Activated CD4-positive, alpha-beta memory T cell treated with anti-CD3 and anti-CD28 coated beads, Interleukin-2, amount 10 ng/mL, durations not matched to agents 7 days and 5 days (primary cell): ENCODE data around the gene TJAP1. TPM values are rescaled to one million over a fixed set of nuclear protein-coding genes. Genes with fewer than 3 reads are reported as not detected.
A peak's percentile ranks its signal among the peaks of the same experiment; 100 is the strongest.

ENCODE experiments used
- CTCF ChIA-PET: fragments of 350-600 bp; sonication (Branson Sonifier 250); formaldehyde crosslinking; loops from one replicate; lab custom pipeline; 2021; ENCODE audit warnings: antibody characterized with exemption, inconsistent platforms; lab: Charles Lee
- POLR2A ChIA-PET: fragments of 350-600 bp; sonication (Branson Sonifier 250); formaldehyde crosslinking; loops from one replicate; lab custom pipeline; 2021; ENCODE audit warnings: antibody characterized with exemption; lab: Charles Lee
- DNase-seq: peaks from one replicate; pipeline ENCODE4 v3.0.0-alpha.2; 2020
- H3K27ac Mint-ChIP-seq: one replicate; pipeline ENCODE4 v1.8.0; 2021; ENCODE audit warnings: mild to moderate bottlenecking, mixed read lengths
- H3K27me3 Mint-ChIP-seq: one replicate; pipeline ENCODE4 v1.8.0; 2021; ENCODE audit warnings: mixed read lengths
- H3K36me3 Mint-ChIP-seq: one replicate; pipeline ENCODE4 v1.8.0; 2021; ENCODE audit warnings: low read depth, mixed read lengths
- H3K4me1 Mint-ChIP-seq: one replicate; pipeline ENCODE4 v1.8.0; 2021; ENCODE audit warnings: mixed read lengths
- H3K4me3 Mint-ChIP-seq: one replicate; pipeline ENCODE4 v1.8.0; 2021; ENCODE audit warnings: mild to moderate bottlenecking, mixed read lengths
- H3K9me3 Mint-ChIP-seq: one replicate; pipeline ENCODE4 v1.8.0; 2021; ENCODE audit warnings: mixed read lengths
- total RNA-seq, 2 experiments: library from RNA; stranded (reverse); gene quantifications; one replicate each; pipeline ENCODE4 v1.2.3, GENCODE V29; 2021

The TJAP1 gene
- total RNA-seq, 2 experiments from 2014 or later = 34.7 to 36.6 TPM

DNA sequence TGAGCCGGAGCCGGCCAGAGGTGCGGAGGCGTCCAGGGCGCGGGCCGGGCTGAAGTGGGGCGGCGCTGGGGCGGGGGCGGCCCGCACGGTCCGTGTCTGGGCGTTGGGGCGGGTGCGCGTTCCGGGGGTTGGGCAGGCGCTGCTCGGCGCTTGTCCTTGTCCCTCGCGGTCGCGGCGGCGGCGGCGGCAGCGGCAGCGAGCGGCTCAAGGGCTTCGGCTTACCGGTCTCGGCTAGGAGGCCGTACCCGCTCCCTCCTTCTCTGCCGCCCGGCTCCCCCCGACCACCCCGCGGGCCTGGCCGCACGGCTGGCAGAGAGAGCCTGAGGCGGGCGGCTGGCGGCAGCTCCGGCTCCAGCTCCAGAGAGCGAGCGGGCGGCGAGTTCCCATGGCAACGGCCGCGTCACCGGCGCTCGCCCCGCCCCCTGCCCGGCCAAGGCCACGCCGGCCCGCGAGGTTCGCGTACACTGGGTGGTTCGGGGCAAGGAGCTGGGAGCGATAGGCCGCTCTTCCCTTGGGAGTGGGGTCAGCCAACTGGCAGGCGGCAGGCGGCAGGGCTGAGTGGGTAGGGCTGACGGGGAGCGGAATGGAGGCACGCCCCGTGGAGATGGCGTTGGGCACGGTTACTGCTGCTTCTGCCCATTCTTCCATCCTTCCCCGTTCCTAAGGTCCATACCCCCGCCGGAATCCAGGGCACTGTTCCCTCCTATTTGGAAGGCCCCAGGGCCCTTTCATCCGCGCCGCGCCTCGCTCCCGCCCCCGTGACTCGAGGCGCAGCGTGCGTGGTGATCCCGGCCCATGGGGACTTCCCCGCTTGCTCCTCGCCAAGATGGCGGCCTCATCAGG lies 32.8 kb downstream of the TJAP1 start, which contains the start of gene LRRC73:
Gene LRRC73 (minus strand): TSS at position 363 of the 843 bp plus-strand sequence. CDS start 561 bp downstream, outside the sequence.
- DNase-seq = peak; percentile 80
- peaks cover 17% of the 10 kb centered on the region for H3K27me3 Mint-ChIP-seq
- peaks cover 41% of the 10 kb centered on the region for H3K36me3 Mint-ChIP-seq
- H3K27ac Mint-ChIP-seq = peak within 1 kb of the TSS; percentile 66
- H3K9me3 Mint-ChIP-seq = no peaks in the 10 kb centered on the region
- H3K4me3 Mint-ChIP-seq = peak within 1 kb of the TSS; percentile 79
- H3K4me1 Mint-ChIP-seq = peaks cover 30% of the 10 kb centered on the region
- POLR2A ChIA-PET = interaction anchor here (0.6 to 1.6 kb wide), 4 partner anchors 9 to 531 kb away, joined by 3 to 7 read pairs (median 4); partner anchors contain the start of gene PEX6
- CTCF ChIA-PET = interaction anchor here (1.0 to 1.4 kb wide), 4 partner anchors 14 to 141 kb away, joined by 3 read pairs; partner anchors contain the start of genes DLK2 and ZNF318

DNA sequence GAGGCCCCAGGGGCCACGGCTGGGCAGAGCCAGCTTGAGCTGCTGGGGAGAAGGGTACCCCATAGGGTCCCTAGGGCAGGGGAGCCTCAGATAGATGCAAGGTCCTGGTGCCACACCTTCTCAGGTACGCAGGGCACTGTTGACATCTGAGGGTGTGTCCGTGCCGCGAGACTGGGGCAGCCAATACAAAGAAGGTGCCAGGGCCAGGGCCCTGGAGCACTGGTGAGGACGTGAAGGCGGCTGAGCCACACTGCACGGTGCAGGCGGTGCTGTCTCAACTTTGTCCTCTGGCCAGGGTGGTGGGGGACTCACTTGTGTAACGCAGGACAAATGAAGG lies 33.4 kb downstream of the TJAP1 start:
- CTCF ChIA-PET = interaction anchor here (1.4 kb wide), 1 partner anchor 53 kb away, joined by 3 read pairs; no protein-coding TSS in a partner anchor
- H3K4me1 Mint-ChIP-seq = peaks cover 36% of the 10 kb centered on the region
- peaks cover 45% of the 10 kb centered on the region for H3K36me3 Mint-ChIP-seq
- POLR2A ChIA-PET = interaction anchor here (1.1 to 1.6 kb wide), 3 partner anchors 8 to 532 kb away, joined by 3 to 7 read pairs (median 5); partner anchors contain the start of gene PEX6
- peak overlapping the region; percentile 62 for H3K4me3 Mint-ChIP-seq
- H3K27me3 Mint-ChIP-seq = peaks cover 17% of the 10 kb centered on the region
- H3K27ac Mint-ChIP-seq = no peak overlapping the region
- DNase-seq = no peak
- H3K9me3 Mint-ChIP-seq = no peaks in the 10 kb centered on the region

GRCh38 chr6:43511824-43512415 lies 34.5 kb downstream of the TJAP1 start:
- CTCF ChIA-PET = no interaction called here
- POLR2A ChIA-PET = no interaction called here
- peaks cover 17% of the 10 kb centered on the region for H3K27me3 Mint-ChIP-seq

DNA sequence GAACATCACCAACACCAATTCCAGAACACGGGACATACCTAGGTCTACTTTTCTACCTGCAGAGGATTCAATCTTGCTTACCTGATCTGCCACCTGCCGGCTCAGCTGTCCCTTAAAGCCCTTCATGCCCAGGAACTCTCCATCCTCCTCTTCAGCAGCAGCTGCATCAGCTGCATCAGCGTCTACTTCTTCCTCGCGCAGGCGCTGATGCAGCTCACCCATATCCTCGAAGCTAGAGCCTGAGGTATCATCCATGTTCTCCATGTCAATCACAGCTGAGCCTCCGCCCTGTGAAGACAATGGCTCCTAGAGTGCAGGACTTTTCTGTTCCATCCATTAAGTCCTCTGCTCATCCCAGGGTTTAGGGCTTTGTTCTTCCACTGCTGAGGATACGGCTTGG lies 38.4 kb downstream of the TJAP1 start:
- CTCF ChIA-PET = interaction anchor here (0.6 to 7.2 kb wide), 2 partner anchors 9 to 41 kb away, joined by 3 to 43 read pairs; no protein-coding TSS in a partner anchor
- H3K27ac Mint-ChIP-seq = no peak overlapping the region
- POLR2A ChIA-PET = interaction anchor here (1.5 to 2.9 kb wide), 5 partner anchors 9 to 503 kb away, joined by 4 to 31 read pairs (median 8); partner anchors contain the start of gene GTPBP2
- peaks cover 29% of the 10 kb centered on the region for H3K4me1 Mint-ChIP-seq
- no peaks in the 10 kb centered on the region for H3K9me3 Mint-ChIP-seq
- no peaks in the 10 kb centered on the region for H3K27me3 Mint-ChIP-seq
- H3K4me3 Mint-ChIP-seq = no peak overlapping the region
- peaks cover 43% of the 10 kb centered on the region for H3K36me3 Mint-ChIP-seq
- no peak for DNase-seq

More at GRCh38 chr6:43511824-43512415, 34.5 kb downstream of the TJAP1 start:
- Mint-ChIP-seq H3K9me3 (no peaks in the 10 kb centered on the region), H3K4me3 (no peak overlapping the region), H3K4me1 (peaks cover 34% of the 10 kb centered on the region), H3K36me3 (peaks cover 49% of the 10 kb centered on the region), H3K27ac (no peak overlapping the region)
- no peak for DNase-seq

DNA sequence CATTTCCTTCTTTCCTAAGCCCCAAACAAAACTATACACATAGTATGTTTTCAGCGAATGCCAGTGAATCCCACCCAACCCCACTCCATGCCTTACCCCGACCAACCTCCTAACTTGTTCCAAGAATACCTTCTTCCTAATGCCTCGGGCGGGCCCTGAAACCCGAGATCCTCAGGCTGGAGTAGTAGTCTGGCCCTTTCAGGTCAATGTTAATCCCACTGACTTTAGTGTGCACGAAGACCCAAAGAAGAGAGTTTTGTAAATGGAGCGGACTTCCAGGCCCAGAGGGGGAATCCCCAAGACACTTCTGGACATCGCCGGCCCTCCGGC lies 39.0 kb downstream of the TJAP1 start:
- POLR2A ChIA-PET = interaction anchor here (0.6 to 2.9 kb wide), 15 partner anchors 9 to 503 kb away, joined by 3 to 31 read pairs (median 6); partner anchors contain the start of genes ABCC10, GTPBP2, POLH and RRP36

GRCh38 chr6:43516697-43517504 lies 39.5 kb downstream of the TJAP1 start, which contains the start of the genes POLR1C and YIPF3:
TSS of gene POLR1C (plus strand) at chr6:43517089. CDS start at chr6:43517110, 21 bp downstream.
TSS of gene YIPF3 (minus strand) at chr6:43516926. CDS start at chr6:43516807, 119 bp downstream.
- H3K27ac Mint-ChIP-seq = no peak within 1 kb of the TSS
- H3K4me3 Mint-ChIP-seq = no peak within 1 kb of the TSS
- POLR2A ChIA-PET = interaction anchor here (0.6 to 2.9 kb wide), 20 partner anchors 9 to 588 kb away, joined by 3 to 31 read pairs (median 4); partner anchors contain the start of genes ABCC10, CNPY3, GTPBP2 and POLH
- H3K9me3 Mint-ChIP-seq = no peaks in the 10 kb centered on the region
- H3K36me3 Mint-ChIP-seq = peaks cover 42% of the 10 kb centered on the region
- peaks cover 29% of the 10 kb centered on the region for H3K4me1 Mint-ChIP-seq
- no peaks in the 10 kb centered on the region for H3K27me3 Mint-ChIP-seq
- peak; percentile 98 for DNase-seq
- CTCF ChIA-PET = interaction anchor here (0.9 to 7.2 kb wide), 4 partner anchors 10 to 288 kb away, joined by 4 to 43 read pairs (median 6); partner anchors contain the start of gene DNPH1

More for the DNA sequence above, 39.0 kb downstream of the TJAP1 start:
- CTCF ChIA-PET = interaction anchor here (0.6 to 7.2 kb wide), 4 partner anchors 10 to 288 kb away, joined by 3 to 43 read pairs (median 4); partner anchors contain the start of gene DNPH1
- H3K9me3 Mint-ChIP-seq = no peaks in the 10 kb centered on the region
- H3K27me3 Mint-ChIP-seq = no peaks in the 10 kb centered on the region
- H3K27ac Mint-ChIP-seq = no peak overlapping the region
- H3K36me3 Mint-ChIP-seq = peaks cover 44% of the 10 kb centered on the region
- DNase-seq = no peak
- no peak overlapping the region for H3K4me3 Mint-ChIP-seq
- H3K4me1 Mint-ChIP-seq = peaks cover 29% of the 10 kb centered on the region

DNA sequence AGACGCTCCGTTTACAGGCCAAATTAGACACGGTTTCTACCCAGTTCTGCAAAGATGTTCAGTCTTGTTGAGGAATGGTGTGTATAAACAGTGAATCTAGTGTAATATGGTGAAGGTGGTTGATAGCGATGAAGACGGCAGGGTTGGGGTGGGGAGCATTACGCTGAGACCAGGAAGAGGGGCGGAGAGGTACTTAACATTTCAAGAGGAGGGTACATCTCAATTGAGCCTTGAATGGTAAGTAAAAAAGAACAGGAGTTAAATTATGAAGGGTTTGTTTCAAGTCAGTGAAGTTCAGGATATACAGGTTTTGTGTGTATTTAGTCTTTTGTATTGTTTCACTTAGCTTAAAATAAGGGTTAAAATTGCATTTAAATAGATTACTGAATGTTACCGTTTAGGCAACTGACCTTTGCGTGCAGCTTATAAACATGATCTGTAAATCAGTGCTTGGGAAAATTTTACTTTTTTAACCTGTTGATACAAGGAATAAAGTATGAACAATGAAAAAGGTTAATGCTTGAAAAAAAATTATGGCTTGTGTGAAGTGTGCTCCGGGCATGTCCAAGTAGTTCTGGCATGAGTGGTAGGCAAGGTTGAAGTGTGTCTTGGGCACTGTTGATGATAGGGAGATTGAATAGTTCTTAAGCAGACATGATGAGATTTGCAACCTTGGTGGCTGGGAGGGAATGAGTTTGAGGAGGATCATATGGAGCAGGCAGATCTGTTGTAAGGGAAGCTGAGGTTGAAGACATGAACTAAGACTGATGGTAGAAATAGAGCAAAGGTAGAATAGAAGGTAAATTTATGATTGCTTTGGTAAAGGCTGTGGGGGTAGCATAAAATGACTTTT lies 40.4 kb downstream of the TJAP1 start:
- no peak overlapping the region for H3K27ac Mint-ChIP-seq
- POLR2A ChIA-PET = interaction anchor here (0.7 to 2.9 kb wide), 20 partner anchors 8 to 505 kb away, joined by 3 to 31 read pairs (median 5); partner anchors contain the start of genes ABCC10, GTPBP2, LRRC73 and POLH
- DNase-seq = no peak
- no peak overlapping the region for H3K4me3 Mint-ChIP-seq
- H3K27me3 Mint-ChIP-seq = no peaks in the 10 kb centered on the region
- peaks cover 29% of the 10 kb centered on the region for H3K4me1 Mint-ChIP-seq
- peaks cover 43% of the 10 kb centered on the region for H3K36me3 Mint-ChIP-seq
- CTCF ChIA-PET = interaction anchor here (0.6 to 7.2 kb wide), 6 partner anchors 11 to 289 kb away, joined by 3 to 43 read pairs (median 4); partner anchors contain the start of genes DNPH1, POLH and XPO5
- no peaks in the 10 kb centered on the region for H3K9me3 Mint-ChIP-seq

DNA sequence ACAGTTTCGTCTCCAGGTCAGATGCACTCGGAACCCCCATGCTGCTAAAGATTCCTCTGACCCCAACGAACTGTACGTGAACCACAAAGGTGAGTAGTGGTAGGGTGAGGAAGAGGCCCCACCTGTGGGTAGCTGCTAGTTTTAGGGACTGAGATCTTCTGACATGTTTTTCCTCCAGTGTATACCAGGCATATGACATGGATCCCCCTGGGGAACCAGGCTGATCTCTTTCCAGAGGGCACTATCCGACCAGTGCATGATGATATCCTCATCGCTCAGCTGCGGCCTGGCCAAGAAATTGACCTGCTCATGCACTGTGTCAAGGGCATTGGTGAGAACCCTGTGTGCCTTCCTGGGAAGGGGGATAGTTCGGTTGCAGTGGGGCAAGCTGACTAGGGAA lies 42.7 kb downstream of the TJAP1 start:
- Mint-ChIP-seq H3K36me3 (peaks cover 45% of the 10 kb centered on the region), H3K27ac (no peak overlapping the region), H3K27me3 (no peaks in the 10 kb centered on the region), H3K9me3 (no peaks in the 10 kb centered on the region), H3K4me3 (no peak overlapping the region), H3K4me1 (peaks cover 25% of the 10 kb centered on the region)
- CTCF ChIA-PET = interaction anchor here (1.1 to 7.2 kb wide), 2 partner anchors 13 to 212 kb away, joined by 3 to 43 read pairs; partner anchors contain the start of gene CRIP3
- POLR2A ChIA-PET = interaction anchor here (0.6 to 2.1 kb wide), 4 partner anchors 10 to 338 kb away, joined by 3 to 7 read pairs (median 4); partner anchors contain the start of genes CUL9, LRRC73 and XPO5
- no peak for DNase-seq

DNA sequence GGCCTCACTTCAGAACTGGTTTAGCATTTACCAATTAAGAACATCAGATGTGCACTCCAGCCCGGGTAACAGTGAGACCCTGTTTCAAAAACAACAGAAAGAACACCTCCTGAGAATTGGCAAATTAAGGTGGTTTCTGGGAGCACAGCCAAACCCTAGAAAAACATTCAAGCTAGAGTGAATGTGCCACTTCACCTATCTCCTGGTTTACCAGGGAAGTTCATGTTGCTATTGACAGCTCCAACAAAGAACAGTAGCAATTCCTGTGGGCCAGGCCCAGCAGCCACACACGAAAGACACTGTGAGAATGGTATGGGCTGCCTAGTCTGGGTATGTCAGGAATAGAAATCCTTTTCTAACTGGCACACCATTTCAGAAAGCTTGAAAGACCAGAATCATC lies 44.5 kb downstream of the TJAP1 start:
- H3K4me1 Mint-ChIP-seq = peaks cover 12% of the 10 kb centered on the region
- POLR2A ChIA-PET = interaction anchor here (1.8 to 2.4 kb wide), 2 partner anchors 11 to 54 kb away, joined by 4 to 6 read pairs; partner anchors contain the start of gene XPO5
- H3K9me3 Mint-ChIP-seq = no peaks in the 10 kb centered on the region
- no peaks in the 10 kb centered on the region for H3K27me3 Mint-ChIP-seq
- DNase-seq = no peak
- peaks cover 49% of the 10 kb centered on the region for H3K36me3 Mint-ChIP-seq
- CTCF ChIA-PET = interaction anchor here (7.2 kb wide), 1 partner anchor 15 kb away, joined by 43 read pairs; no protein-coding TSS in a partner anchor
- H3K27ac Mint-ChIP-seq = no peak overlapping the region
- H3K4me3 Mint-ChIP-seq = no peak overlapping the region

DNA sequence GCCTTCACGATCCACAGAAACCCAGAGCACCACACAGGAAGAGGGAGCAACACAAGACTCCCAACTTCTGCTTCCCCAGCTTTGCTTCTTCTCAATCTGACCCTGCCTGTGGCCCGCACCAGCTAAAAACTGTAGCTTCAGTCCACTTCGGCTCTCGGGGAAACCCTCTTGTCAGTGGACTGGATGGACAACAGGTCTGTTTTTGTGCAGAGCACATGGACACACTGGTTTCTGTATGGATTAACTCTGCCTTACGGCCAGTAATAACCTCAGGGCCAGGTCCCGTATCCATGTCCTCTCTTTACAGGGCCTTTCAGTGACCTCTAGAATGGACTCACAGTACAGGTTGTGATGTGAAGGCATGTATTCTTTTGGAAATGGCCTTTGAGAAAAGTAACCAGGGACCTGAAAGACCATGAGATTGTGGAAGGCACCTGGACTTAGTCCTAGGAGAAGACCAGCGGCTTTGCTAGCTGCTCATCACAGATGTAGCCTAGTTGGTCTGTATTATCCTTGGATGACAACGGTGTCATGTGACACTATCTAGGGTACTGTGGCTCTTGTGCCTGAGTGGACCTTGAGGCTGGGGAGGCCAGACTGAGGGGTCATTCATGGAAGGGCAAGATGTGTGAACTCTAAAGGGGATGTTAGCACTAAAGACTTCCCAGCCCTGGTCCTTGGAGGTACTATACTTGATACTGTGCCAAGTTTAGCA lies 45.3 kb downstream of the TJAP1 start:
- H3K9me3 Mint-ChIP-seq = no peaks in the 10 kb centered on the region
- H3K4me3 Mint-ChIP-seq = no peak overlapping the region
- CTCF ChIA-PET = no interaction called here
- H3K4me1 Mint-ChIP-seq = peaks cover 12% of the 10 kb centered on the region
- no peak overlapping the region for H3K27ac Mint-ChIP-seq
- no peaks in the 10 kb centered on the region for H3K27me3 Mint-ChIP-seq
- H3K36me3 Mint-ChIP-seq = peaks cover 57% of the 10 kb centered on the region
- POLR2A ChIA-PET = interaction anchor here (2.4 kb wide), 1 partner anchor 10 kb away, joined by 6 read pairs; no protein-coding TSS in a partner anchor
- no peak for DNase-seq
